ENCODE results near the gene DAP. TPM values are rescaled to one million over a fixed set of nuclear protein-coding genes. Genes with fewer than 3 reads are reported as not detected.

The DAP gene
- total and polyA plus RNA-seq, 2 of the 4 experiments (the other 2 are of a cell fraction): 49.6 to 189 TPM

GRCh38 chr5:10634562-10634961, 126.5 kb downstream of the DAP start:
- intact Hi-C loops (cut with micrococcal nuclease): no loop called here
- no peak for DNase-seq
- H3K27me3 ChIP-seq (ENCODE audit: control insufficient read depth, insufficient read depth, low read length): no peaks in the 10 kb centered on the region
- H4K91ac ChIP-seq (ENCODE audit: insufficient read depth, low read depth, low read length): no peak overlapping the region
- H3K23ac ChIP-seq (ENCODE audit: low read depth, low read length): no peak overlapping the region
- H3K79me1 ChIP-seq (ENCODE audit: low read depth in 1 of 2, low read length in 2 of 2): peaks cover 21 to 74% of the 10 kb centered on the region in 2 experiments
- no peak overlapping the region for H2BK120ac ChIP-seq (ENCODE audit: low read depth, low read length)
- ChIA-PET POLR2A (ENCODE audit: unreplicated experiment) (no interaction called here), CTCF (no interaction called here)
- no peak overlapping the region for H2AK5ac ChIP-seq (ENCODE audit: low read depth, low read length)
- ATAC-seq (ENCODE audit: low read depth): no peak
- no peak overlapping the region for H3K27ac ChIP-seq (ENCODE audit: insufficient read depth, low read length)
- no peak overlapping the region for H3K56ac ChIP-seq (ENCODE audit: extremely low read depth, insufficient read depth, low read length)
- no peak overlapping the region for H3K4me2 ChIP-seq (ENCODE audit: low read depth, low read length)
- H3K4me3 ChIP-seq (ENCODE audit: insufficient read depth, low read depth, low read length): no peak overlapping the region
- peaks cover 9% of the 10 kb centered on the region for H3K4me1 ChIP-seq (ENCODE audit: control insufficient read depth, insufficient read depth, low read length)
- peaks cover 14% of the 10 kb centered on the region for H3K36me3 ChIP-seq (ENCODE audit: control insufficient read depth, insufficient read depth, low read length)
- dilution Hi-C loops (cut with HindIII; ENCODE audit: low sequenced_read_pairs, unreplicated experiment): no loop called here
- WGBS, 2 experiments (ENCODE audit: extremely low coverage in 2 of 2, insufficient read length in 1 of 2): no CpG with 5 or more reads among the region's 2 CpGs
- no peak overlapping the region for H3K9ac ChIP-seq (ENCODE audit: low read depth, low read length)
- no peak overlapping the region for H3K18ac ChIP-seq (ENCODE audit: low read depth, low read length)
- H3K4ac ChIP-seq (ENCODE audit: low read depth, low read length): no peak overlapping the region
- H2AK9ac ChIP-seq (replicated peaks; ENCODE audit: low read depth, low read length, poor library complexity): no peak overlapping the region
- H2BK15ac ChIP-seq (ENCODE audit: low read depth, low read length): no peak overlapping the region
- no peak overlapping the region for H2AFZ ChIP-seq (replicated peaks; ENCODE audit: low read length, poor library complexity)
- no TSS peak for BruUV-seq (replicated peaks)
- in situ Hi-C loops (cut with MboI; ENCODE audit: low sequenced_read_pairs): loop anchor here (5.0 kb wide), 1 partner anchor 182 kb away; no protein-coding TSS in a partner anchor
- H4K20me1 ChIP-seq (ENCODE audit: insufficient read depth, low read length): peaks cover 44% of the 10 kb centered on the region
- H4K8ac ChIP-seq (ENCODE audit: low read depth in 2 of 2, low read length in 2 of 2): no peak overlapping the region
- H3K9me3 ChIP-seq (ENCODE audit: control insufficient read depth, insufficient read depth, low read length): no peaks in the 10 kb centered on the region
- TF ChIP-seq BHLHE40 (IDR thresholded peaks at IDR 0.05; ENCODE audit: low read depth, low read length) (no peak), NFE2L2 (IDR thresholded peaks at IDR 0.05; ENCODE audit: low read depth, low read length) (no peak), SMC3 (IDR thresholded peaks at IDR 0.05; ENCODE audit: low read depth, low read length) (no peak), CEBPB (IDR thresholded peaks at IDR 0.05; ENCODE audit: low read depth, low read length) (no peak), MAFK (IDR thresholded peaks at IDR 0.05; ENCODE audit: low read depth, low read length) (no peak), POLR2A (IDR thresholded peaks at IDR 0.05; ENCODE audit: low read depth, low read length) (no peak), RCOR1 (IDR thresholded peaks at IDR 0.05; ENCODE audit: insufficient replicate concordance, low read length) (no peak)
- H3K9me1 ChIP-seq (ENCODE audit: insufficient read depth, low read length): peaks cover 9% of the 10 kb centered on the region
- no peak overlapping the region for H4K5ac ChIP-seq (ENCODE audit: low read depth, low read length)
- no peak overlapping the region for H2BK5ac ChIP-seq (ENCODE audit: low read depth, low read length, poor library complexity, severe bottlenecking)
- no peak overlapping the region for H2BK20ac ChIP-seq (ENCODE audit: low read depth, low read length)
- no peak overlapping the region for H3K14ac ChIP-seq (replicated peaks; ENCODE audit: low read depth, low read length)
